ENCODE results near the gene CYP4F2.
"Not testable (repeated sequence)": the region's sequence is repeated elsewhere in the genome, so short reads cannot be mapped to it uniquely, and the experiment has no call there.

The CYP4F2 gene, protein sequence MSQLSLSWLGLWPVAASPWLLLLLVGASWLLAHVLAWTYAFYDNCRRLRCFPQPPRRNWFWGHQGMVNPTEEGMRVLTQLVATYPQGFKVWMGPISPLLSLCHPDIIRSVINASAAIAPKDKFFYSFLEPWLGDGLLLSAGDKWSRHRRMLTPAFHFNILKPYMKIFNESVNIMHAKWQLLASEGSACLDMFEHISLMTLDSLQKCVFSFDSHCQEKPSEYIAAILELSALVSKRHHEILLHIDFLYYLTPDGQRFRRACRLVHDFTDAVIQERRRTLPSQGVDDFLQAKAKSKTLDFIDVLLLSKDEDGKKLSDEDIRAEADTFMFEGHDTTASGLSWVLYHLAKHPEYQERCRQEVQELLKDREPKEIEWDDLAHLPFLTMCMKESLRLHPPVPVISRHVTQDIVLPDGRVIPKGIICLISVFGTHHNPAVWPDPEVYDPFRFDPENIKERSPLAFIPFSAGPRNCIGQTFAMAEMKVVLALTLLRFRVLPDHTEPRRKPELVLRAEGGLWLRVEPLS
- long read RNA-seq, donor 1: 0 reads
- long read RNA-seq, donor 2: 0 reads
- long read RNA-seq, donor 3: 0 reads
- long read RNA-seq, donor 4: 0 reads
- long read RNA-seq, donor 5: 0 reads
- long read RNA-seq, donor 6: 0 reads
- long read RNA-seq, donor 7: 0 reads
- long read RNA-seq, donor 8: 0 reads

- DNase-seq: no peak
Measured at GRCh38 chr19:15897738-15898276, at the start of gene CYP4F2. CYP4F2 (minus strand) TSS chr19:15898074; CDS start chr19:15897611, 463 bp downstream.

DNA sequence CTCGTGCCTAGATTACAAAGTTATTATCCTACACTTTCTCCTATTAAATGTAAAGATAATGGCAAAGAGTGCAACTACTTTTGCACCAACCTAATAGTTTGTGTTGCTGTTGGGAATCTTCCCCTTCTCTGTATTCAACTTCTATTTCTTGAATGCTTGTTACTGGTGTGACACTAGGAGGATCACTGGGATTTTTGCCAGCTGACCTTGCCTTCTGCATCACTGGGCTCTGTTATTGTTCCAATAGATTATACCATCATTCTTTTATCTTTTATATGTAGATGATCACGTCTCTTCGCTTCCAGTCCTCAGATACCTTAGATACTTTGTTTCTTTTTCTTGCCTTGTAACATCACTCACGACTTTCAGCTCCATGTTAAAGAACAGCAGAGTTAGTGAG, 47.4 kb upstream of the CYP4F2 start:
- DNase-seq: no peak

- DNase-seq: no peak
Measured at GRCh38 chr19:15944401-15944800, 46.5 kb upstream of the CYP4F2 start.

DNA sequence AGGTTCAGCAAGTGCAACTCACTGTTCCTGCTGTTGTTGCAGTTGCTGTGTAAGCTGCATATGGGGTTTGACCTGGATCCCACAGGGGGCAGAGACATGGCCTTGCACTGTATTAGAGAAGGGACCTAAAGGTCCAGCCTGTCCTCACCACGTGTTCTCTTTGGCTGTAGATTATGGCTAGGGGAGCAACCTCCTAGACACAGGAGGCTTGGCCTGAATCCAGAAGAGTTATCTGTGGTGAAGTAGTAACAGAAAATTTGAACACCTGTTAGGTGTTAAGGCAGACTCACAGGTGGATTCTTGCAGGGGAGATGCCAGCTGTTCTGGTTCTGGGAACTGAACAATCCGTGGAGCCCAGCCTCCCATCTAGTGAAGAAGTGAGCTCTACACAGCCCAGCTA, 39.9 kb upstream of the CYP4F2 start:
- DNase-seq: no peak

GRCh38 chr19:15936950-15937349, 39.1 kb upstream of the CYP4F2 start:
- no peak for DNase-seq

GRCh38 chr19:15936173-15936572, 38.3 kb upstream of the CYP4F2 start:
- no peak for DNase-seq

GRCh38 chr19:15935167-15935702, 37.4 kb upstream of the CYP4F2 start:
- no peak for DNase-seq

DNA sequence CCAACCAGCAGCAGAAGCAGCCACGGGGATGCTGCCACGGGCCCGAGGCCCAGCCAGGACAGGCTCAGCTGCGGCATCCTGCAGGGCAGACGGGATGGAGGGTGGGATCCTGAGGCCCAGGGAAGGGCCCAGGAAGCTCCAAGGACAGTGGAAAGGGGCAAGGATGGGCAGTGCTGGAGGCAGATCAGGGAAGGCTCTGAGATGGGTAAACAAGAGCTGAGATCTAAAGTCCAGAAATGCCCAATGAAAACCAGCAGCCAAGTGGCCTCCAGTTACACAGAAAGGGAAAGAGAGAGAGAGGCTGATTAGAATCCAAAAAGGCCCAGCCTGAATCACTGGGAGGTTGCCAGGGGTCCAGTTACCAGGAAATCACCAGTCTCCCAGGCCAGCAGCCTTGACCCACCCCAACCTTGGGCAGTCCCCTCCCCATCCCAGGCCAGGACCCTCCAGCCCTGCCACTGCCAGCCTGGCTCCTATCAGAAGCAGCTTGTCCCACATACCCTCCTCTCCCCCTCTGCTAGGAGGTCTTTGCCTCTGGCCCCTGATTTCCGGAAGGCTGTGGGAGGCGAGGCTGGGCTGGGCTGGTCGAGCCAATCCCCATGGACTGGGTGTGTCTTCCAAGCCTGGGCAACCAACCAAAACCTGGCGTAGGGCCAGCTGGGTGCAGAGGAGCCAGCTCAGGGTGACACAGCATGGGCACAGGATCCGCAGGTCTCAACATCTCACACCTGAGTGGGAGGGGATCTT, 36.6 kb upstream of the CYP4F2 start, which contains the start of gene CYP4F11:
CYP4F11 (minus strand) TSS at position 198 of the 747 bp plus-strand sequence; CDS start at position 77, 121 bp downstream.
- no peak for DNase-seq

DNA sequence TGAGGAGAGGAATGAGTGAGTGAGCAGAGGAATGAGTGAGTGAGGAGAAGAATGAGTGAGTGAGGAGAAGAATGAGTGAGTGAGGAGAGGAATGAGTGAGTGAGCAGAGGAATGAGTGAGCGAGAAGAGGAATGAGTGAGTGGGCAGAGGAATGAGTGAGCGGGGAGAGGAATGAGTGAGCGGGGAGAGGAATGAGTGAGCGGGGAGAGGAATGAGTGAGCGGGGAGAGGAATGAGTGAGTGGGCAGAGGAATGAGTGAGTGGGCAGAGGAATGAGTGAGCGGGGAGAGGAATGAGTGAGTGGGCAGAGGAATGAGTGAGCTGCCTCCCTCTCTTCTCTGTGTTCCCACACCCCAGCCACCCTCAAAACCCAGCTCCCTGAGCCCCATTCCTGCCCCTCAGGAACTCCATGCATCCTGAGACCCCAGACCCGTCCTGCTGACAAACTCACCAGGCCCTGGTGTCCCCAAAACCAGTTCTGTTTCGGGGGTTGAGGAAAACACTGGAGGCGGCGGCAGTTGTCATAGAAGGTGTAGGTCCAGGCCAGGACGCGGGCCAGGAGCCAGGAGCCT, 36.0 kb upstream of the CYP4F2 start:
- not testable (repeated sequence) for DNase-seq

DNA sequence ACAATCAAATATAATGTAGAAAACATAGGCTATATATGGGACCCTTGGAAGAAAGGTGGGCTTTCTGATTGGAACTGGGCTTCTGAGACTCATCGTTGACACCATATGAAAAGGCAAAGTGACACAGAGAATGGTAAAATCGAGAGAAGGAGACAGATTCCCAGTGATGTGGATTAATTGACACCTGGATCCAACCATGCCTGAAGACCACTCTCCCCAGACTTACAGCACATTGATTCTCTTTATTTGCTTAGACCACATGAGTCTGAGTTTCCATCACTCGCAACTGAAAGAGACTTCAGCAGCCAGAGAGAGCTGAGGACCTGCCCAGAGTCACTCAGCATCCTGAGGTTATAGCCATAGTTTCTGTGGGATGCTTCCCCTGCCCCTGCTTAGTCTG, 30.4 kb upstream of the CYP4F2 start:
- DNase-seq: no peak

GRCh38 chr19:15926484-15926883, 28.6 kb upstream of the CYP4F2 start:
- DNase-seq: no peak

- DNase-seq: no peak
Measured at GRCh38 chr19:15923702-15924101, 25.8 kb upstream of the CYP4F2 start.

DNA sequence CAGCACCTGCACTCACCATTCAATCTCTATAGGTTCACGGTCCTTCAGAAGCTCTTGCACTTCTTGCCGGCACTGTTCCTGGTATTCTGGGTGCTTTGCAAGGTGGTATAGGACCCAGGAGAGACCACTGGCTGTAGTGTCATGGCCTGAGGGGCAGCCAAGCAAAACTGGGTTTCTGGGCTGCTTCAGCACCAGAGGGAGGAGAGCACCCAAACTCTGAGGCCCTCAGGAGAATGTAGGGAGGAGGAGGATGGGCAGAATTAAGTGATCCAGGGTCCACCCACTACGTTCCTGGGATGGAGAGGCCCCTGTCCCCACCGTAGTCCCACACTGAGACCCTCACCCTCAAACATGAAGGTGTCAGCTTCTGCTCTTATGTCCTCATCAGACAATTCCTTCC, 24.1 kb upstream of the CYP4F2 start:
- DNase-seq: no peak

DNA sequence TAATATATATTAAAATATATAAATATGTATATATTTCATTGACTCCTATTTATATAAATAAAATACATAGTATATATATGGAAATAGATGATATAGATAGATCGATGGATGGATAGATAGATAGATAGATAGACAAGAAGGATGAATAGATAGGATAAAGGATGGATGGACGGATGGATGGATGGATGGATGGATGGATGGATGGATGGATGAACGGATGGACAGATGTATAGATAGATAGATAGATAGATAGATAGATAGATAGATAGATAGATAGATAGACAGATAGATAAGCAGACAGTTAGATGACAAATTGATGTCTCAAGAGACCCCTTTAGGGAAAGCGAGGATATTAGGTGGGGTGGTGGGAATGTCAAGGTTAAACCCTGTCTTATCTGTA, 21.4 kb upstream of the CYP4F2 start:
- no peak for DNase-seq

GRCh38 chr19:15915109-15915508, 17.2 kb upstream of the CYP4F2 start:
- no peak for DNase-seq

GRCh38 chr19:15913830-15914229, 16.0 kb upstream of the CYP4F2 start:
- no peak for DNase-seq

- DNase-seq: no peak
Measured at GRCh38 chr19:15913384-15913783, 15.5 kb upstream of the CYP4F2 start.

DNA sequence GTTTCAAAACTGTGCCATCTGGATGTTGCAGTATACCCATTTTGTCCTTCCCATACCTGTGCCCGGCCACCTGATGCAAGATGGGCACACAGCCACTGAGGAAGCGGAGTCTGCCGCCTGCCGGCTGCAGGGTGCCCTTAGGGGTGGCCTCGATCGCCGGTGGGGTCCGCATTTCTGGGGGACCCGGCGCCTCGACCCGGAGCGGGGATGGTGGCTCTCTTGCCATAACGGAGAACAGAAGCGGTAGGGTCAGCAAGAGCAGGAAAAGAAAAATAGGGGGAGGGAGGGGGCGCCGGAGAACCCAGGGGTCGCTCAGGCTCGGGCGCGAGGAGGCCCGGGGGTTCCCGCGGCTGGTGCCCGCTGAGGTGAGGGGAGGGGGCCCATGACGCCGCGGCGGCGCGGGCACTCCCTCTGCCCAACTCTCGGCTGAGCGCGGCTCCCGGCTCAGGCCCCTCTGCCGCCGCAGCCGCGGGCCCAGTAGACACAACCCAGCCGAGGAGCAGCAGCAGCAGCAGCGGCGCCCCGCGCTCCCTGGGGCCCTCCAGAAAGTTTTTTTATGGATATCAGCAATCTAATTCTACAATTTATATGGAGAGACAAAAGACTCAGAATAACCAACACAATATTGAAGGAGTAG, 13.8 kb upstream of the CYP4F2 start:
- no peak for DNase-seq

DNA sequence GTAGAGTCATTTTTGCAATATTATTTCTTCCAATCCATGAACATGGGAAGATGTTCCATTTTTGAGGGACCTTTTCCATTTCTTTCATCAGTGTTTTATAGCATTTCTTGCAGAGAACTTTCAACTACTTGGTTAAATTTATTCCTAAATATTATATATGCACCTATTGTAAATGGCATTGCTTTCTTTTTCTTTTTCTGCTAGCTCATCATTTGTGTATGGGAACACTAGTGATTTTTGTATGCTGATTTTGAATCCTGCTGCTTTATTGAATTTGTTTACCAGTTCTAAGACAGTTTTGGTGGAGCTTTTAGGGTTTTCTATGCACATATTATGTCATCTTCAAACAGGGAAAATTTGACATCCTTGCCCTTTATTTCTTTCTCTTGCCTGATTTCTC, 7.2 kb upstream of the CYP4F2 start:
- no peak for DNase-seq

DNA sequence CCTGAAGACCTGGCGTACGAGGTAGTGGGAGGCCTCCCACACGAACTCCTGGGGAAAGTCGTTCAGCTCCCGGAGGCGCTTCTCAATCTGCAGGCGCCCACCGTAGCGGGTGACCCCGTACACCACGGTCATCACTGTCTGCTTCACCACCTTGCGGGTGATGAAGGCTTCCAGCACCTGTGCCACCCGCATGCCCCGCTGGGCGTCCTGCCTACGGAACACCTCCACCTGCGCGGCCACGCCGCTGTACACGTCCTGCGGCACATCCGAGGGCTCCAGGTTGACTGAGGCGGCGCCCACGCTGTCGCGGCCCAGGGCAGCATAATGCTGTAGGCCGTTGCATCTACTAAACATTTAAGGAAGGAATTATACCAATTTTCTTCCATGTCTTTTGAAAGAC, 5.0 kb upstream of the CYP4F2 start:
- DNase-seq: not testable (repeated sequence)

- no peak for DNase-seq
Measured at GRCh38 chr19:15902254-15902653, 4.4 kb upstream of the CYP4F2 start.

GRCh38 chr19:15900504-15900903, 2.6 kb upstream of the CYP4F2 start:
- no peak for DNase-seq

All from right kidney (tissue), 9 donors.